Fibroblast of pulmonary artery (primary cell): ENCODE data around the gene DNAH7.

ENCODE experiments used
- DNase-seq: peaks from one replicate; pipeline ENCODE4 v3.0.0-alpha.2; 2010; ENCODE audit warnings: low read depth
- H3K4me3 ChIP-seq: replicated peaks from 2 replicates; pipeline ENCODE4 v1.5.1; 2011; ENCODE audit warnings: low read depth, mild to moderate bottlenecking, control low read depth, low read length, moderate library complexity
- TF ChIP-seq, protein P1 (sequence below): IDR thresholded peaks from 2 replicates; pipeline ENCODE4 v1.5.1; 2011; ENCODE audit warnings: mild to moderate bottlenecking, control low read depth, low read length, inconsistent platforms; ENCODE audit errors: missing control alignments

DNAH7 gene

DNA sequence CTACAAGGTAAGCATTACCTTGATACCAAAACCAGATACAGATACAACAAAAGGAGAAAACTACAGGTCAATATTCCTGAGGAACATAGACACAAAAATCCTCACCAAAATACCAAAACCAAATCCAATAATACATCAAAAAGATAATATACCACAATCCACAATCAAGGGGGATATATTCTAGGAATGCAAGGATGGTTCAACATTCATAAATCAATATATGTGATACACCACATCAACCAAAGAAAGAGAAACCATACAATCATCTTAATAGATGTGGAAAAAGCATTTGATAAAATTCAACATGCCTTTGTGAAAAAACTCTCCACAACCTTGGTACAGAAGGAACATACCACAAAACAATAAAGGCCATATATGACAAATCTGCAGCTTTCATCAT lies 28.4 kb downstream of the DNAH7 start:
- TF ChIP-seq, protein P1, sequence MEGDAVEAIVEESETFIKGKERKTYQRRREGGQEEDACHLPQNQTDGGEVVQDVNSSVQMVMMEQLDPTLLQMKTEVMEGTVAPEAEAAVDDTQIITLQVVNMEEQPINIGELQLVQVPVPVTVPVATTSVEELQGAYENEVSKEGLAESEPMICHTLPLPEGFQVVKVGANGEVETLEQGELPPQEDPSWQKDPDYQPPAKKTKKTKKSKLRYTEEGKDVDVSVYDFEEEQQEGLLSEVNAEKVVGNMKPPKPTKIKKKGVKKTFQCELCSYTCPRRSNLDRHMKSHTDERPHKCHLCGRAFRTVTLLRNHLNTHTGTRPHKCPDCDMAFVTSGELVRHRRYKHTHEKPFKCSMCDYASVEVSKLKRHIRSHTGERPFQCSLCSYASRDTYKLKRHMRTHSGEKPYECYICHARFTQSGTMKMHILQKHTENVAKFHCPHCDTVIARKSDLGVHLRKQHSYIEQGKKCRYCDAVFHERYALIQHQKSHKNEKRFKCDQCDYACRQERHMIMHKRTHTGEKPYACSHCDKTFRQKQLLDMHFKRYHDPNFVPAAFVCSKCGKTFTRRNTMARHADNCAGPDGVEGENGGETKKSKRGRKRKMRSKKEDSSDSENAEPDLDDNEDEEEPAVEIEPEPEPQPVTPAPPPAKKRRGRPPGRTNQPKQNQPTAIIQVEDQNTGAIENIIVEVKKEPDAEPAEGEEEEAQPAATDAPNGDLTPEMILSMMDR, result no peak

DNA sequence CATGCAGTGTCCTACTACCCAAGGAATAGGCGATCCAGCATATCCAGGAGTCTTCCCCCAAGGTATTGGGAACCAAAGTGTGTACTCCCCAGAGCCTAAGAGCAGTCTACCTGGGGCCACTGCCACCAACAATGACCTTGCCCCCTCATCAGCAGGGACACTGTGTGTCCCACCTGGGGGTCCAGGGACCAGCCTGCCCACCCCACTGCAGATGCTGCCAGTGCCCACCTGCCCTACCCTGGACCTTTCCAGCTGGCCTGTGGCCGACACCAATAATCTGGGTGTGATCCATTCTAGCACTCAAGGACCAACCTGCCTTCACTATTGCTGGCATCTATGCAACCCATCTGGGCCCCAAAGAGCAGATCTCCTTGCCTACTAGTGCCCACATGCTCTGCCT lies 32.2 kb downstream of the DNAH7 start:
- no peak for DNase-seq
- no peak overlapping the region for H3K4me3 ChIP-seq
- TF ChIP-seq, protein P1, result no peak

More for the DNA sequence above, 28.4 kb downstream of the DNAH7 start:
- no peak for DNase-seq
- H3K4me3 ChIP-seq, result no peak overlapping the region

DNA sequence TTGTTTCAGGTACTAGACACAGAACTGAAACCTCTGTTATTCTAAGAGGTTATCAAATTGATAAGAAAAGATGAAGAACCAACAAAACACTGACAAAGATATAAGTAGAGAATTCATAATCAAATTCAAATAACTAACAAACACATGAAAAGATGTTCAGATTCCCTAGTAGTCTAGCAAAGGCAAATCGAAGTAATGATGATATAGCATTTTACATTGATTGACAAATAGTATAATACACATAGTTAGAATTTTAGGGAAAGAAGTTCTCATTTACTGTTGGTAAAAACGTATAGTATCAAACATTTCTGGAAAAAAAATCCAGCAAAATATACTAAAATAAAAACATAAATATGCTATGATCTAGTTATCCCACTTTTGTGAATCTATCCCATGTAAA lies 50.6 kb downstream of the DNAH7 start:
- DNase-seq, result no peak
- TF ChIP-seq, protein P1, result no peak
- H3K4me3 ChIP-seq, result no peak overlapping the region

DNA sequence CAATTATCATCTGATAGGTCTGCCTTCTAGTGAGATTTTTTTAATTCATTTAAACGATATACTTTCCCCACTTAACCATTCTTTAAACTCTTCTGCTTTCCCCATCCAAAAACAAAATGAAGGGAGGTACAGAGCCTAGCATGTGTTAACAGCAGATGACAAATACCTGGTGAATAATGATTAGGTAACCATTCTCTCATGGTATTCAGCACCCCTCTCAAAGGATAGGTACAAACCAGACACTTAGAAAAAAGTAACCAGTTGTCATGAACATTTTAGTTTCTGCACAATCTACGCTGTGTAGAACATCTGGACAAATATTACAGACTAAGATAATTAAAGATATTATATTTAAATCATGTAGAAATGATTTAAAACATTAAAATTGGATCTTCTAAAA lies 56.3 kb downstream of the DNAH7 start:
- H3K4me3 ChIP-seq, result no peak overlapping the region
- TF ChIP-seq, protein P1, result no peak
- no peak for DNase-seq

DNA sequence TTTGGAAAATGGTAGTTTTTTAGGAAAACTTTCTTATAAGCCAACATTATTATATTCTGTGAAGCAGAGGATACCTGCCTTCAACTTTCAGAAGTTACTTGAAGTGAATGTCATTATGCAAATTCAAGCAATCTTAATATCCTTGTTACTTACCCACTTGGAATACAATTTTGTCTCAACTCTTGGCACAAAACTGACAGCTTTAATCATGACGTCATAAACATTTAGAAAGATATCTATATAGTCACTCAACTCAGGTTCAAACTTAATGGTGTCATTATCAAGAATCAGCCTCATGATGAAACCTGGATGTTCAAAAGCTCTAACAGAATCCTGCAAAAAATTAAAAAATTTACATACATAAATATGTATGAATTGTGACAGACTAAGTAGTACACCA lies 68.1 kb downstream of the DNAH7 start:
- TF ChIP-seq, protein P1, result no peak
- DNase-seq, result no peak
- H3K4me3 ChIP-seq, result no peak overlapping the region

DNA sequence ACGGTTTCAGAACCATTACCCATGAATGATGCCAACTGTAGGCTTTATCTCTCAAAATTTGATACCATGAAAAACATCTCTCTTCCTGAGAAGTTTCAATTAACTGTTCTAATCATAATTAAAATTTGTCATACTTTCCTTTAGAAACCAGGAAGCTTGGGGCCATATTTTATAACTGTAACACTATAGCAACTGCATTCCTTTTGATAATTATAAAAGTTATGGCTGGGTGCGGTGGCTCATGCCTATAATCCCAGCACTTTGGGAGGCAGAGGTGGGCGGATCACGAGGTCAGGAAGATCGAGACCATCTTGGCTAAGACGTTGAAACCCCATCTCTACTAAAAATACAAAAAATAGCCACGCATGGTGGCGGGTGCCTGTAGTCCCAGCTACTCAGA lies 70.6 kb downstream of the DNAH7 start:
- TF ChIP-seq, protein P1, result no peak
- DNase-seq, result no peak
- no peak overlapping the region for H3K4me3 ChIP-seq

DNA sequence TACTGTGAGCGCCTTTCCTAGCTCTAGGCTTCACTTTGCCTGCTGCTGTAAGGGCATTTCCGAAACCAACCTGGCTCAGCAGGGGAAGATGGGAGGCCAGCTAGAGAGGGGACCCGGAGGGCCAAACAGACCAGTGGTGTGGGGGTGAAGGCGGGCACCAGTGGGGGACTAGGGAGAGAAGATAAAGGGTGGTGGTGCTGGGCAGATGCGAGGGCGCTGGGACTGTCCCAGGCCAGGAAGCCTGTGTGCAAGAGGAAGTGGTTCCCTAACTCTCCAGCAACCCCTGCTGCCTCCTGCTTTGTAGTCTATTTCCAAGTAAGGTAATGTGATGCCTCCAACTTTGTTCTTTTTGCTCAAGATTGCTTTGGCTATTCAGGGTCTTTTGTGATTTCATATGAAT lies 73.1 kb downstream of the DNAH7 start:
- TF ChIP-seq, protein P1, result no peak
- H3K4me3 ChIP-seq, result no peak overlapping the region
- no peak for DNase-seq
